Adrenal gland (tissue), 12 donors: ENCODE results near the gene DNAJB7. TPM values are rescaled to one million over a fixed set of nuclear protein-coding genes. Genes with fewer than 3 reads are reported as not detected.
A peak's percentile ranks its signal among the peaks of the same experiment; 100 is the strongest.

Experiments
- DNase-seq, 7 donors: peaks; one replicate each; pipeline ENCODE4 v3.0.0-alpha.2; 2019 to 2020
- H3K27ac ChIP-seq, 5 donors: fragments of 200-600 bp; sonication (generic) in 4 of 5; 1 replicate in 3 of 5; 2 replicates in 2 of 5; pipeline versions ENCODE4 v1.5.1 to v1.8.0; 2016 to 2020; ENCODE audit warnings: mild to moderate bottlenecking in 1 of 5
- H3K27me3 ChIP-seq: fragments of 200-600 bp; 2 replicates; pipeline ENCODE4 v1.8.0; 2021
- H3K36me3 ChIP-seq, 2 donors: fragments of 200-600 bp; replicated peaks in 1 of 2; 1 replicate in 1 of 2; 2 replicates in 1 of 2; pipeline versions ENCODE4 v1.5.1 to v1.8.0; 2018 to 2022
- H3K4me1 ChIP-seq, 2 donors: fragments of 200-600 bp; replicated peaks in 1 of 2; 1 replicate in 1 of 2; 2 replicates in 1 of 2; pipeline versions ENCODE4 v1.5.1 to v1.8.0; 2018 to 2021
- H3K4me3 ChIP-seq, 4 donors: fragments of 200-600 bp; sonication (generic) in 3 of 4; one replicate each; pipeline ENCODE4 v1.5.1; 2016 to 2018
- H3K9me3 ChIP-seq, 3 donors: fragments of 200-600 bp; sonication (generic) in 1 of 3; replicated peaks in 1 of 3; 1 replicate in 2 of 3; 2 replicates in 1 of 3; pipeline versions ENCODE4 v1.5.1 to v1.8.0; 2016 to 2021
- CTCF ChIP-seq, 6 experiments: fragments of 450-650 bp in 4 of 6; fragments of 200-600 bp in 2 of 6; sonication (generic) in 1 of 6; IDR thresholded peaks; 1 replicate in 5 of 6; 2 replicates in 1 of 6; pipeline versions ENCODE4 v1.5.1 to v1.8.0; 2016 to 2021; ENCODE audit warnings: antibody characterized with exemption in 6 of 6, mild to moderate bottlenecking in 2 of 6, moderate library complexity in 1 of 6
- POLR2A ChIP-seq, 2 donors: fragments of 450-650 bp; IDR thresholded peaks; one replicate each; pipeline ENCODE4 v1.6.1; 2017; ENCODE audit warnings: antibody characterized with exemption in 2 of 2, mild to moderate bottlenecking in 2 of 2, moderate library complexity in 1 of 2
- WGBS, 4 donors: extraction: QIAGEN DNeasy Blood & Tissue Kit in 2 of 4; methylation state at CpG; one replicate each; pipeline versions ENCODE4 v1.1.5 to v1.1.7; 2013 to 2017; 5-methylcytosine and 5-hydroxymethylcytosine counted together
- intact Hi-C, 2 donors: fragments of 100-400 bp; cut with DNase I; formaldehyde crosslinking; loops; one replicate each; pipeline versions ENCODE4 v1.14.1 to v1.15.0; 2022 to 2023
- polyA plus RNA-seq, 3 donors: library from polyadenylated mRNA; stranded (reverse); fragments of 200-250 nt in 2 of 3; fragments of 350-450 nt in 1 of 3; fragmentation: Illumina TruSeq in 1 of 3; extraction: RNeasy Lipid Tissue Mini Kit (QIAGEN cat#74804) in 1 of 3; gene quantifications; one replicate each; pipeline ENCODE4 v1.2.3, GENCODE V29; 2013 to 2014
- total RNA-seq, 9 donors: library from RNA; depleted of rRNA in 4 of 9; stranded (reverse); fragments of >200 nt in 4 of 9; fragments of 120-200 nt in 1 of 9; fragmentation: NEBNext Ultra II Directional in 1 of 9; extraction: Animal tissue kit (Norgen Biotek cat#: 25700) in 1 of 9; gene quantifications; one replicate each; pipeline versions ENCODE4 v1.1.0 to v1.2.4, GENCODE V29; 2013 to 2023
- donor health status: healthy with polysubstance abuse.
- donor health status: Bipolar disorder and iron deficiency.
- donor health status: DM: yes; HTN: yes; CAD: no.
- donor health status: DM: no; HTN: no; CAD: no.
- donor health status: DM: no; HTN: no; CAD: no.
- donor health status: DM: yes; HTN: yes; CAD: no.

Gene DNAJB7
- total and polyA plus RNA-seq, 12 donors: not detected

- TF ChIP-seq CTCF (IDR thresholded peaks at IDR 0.05) (peak in 1 of 6 experiments; percentile 5), POLR2A (IDR thresholded peaks at IDR 0.05) (no peak)
- 2 to 9% (median 8%) methylated on average over 4 of the region's 4 CpGs for WGBS, 4 donors
- intact Hi-C loops: loop anchor here in 1 of 2 donors (10.0 kb wide), 1 partner anchor 75 kb away; no protein-coding TSS in a partner anchor
- Histone ChIP-seq H3K9me3 (no peaks in the 10 kb centered on the region), H3K27me3 (no peaks in the 10 kb centered on the region), H3K4me3 (peak overlapping the region in 2 of 4 donors; percentile 90 to 98), H3K4me1 (peaks cover 12 to 26% of the 10 kb centered on the region in 2 donors), H3K36me3 (peaks cover 0 to 8% of the 10 kb centered on the region in 2 donors), H3K27ac (peak overlapping the region; percentile 1 to 88 (median 64))
- DNase-seq: no peak
Observed at GRCh38 chr22:40819599-40820140, 42.2 kb downstream of the DNAJB7 start.

GRCh38 chr22:40818747-40819598 is 42.9 kb downstream of the DNAJB7 start, which contains the start of gene SLC25A17:
Gene SLC25A17 (minus strand): TSS chr22:40819346. CDS start chr22:40819248, 98 bp downstream.
- H3K27ac ChIP-seq: peak within 1 kb of the TSS; percentile 59 to 88 (median 72)
- intact Hi-C loops: loop anchor here in 1 of 2 donors (10.0 kb wide), 1 partner anchor 76 kb away; no protein-coding TSS in a partner anchor

GRCh38 chr22:40818192-40818746 is 43.6 kb downstream of the DNAJB7 start:
- H3K27ac ChIP-seq: peak overlapping the region in 1 of 5 donors; percentile 59
- H3K27me3 ChIP-seq: no peaks in the 10 kb centered on the region
- TF ChIP-seq CTCF (IDR thresholded peaks at IDR 0.05): no peak
- TF ChIP-seq POLR2A (IDR thresholded peaks at IDR 0.05): no peak
- H3K4me1 ChIP-seq: peaks cover 12 to 26% of the 10 kb centered on the region in 2 donors
- WGBS, 4 donors: 21 to 50% (median 26%) methylated on average over 5 to 14 of the region's 14 CpGs
- no peaks in the 10 kb centered on the region for H3K36me3 ChIP-seq
- peak overlapping the region; percentile 54 to 100 (median 94) for H3K4me3 ChIP-seq
- no peak for DNase-seq
- H3K9me3 ChIP-seq: no peaks in the 10 kb centered on the region
- intact Hi-C loops: loop anchor here in 1 of 2 donors (10.0 kb wide), 1 partner anchor 77 kb away; no protein-coding TSS in a partner anchor

More at GRCh38 chr22:40818747-40819598, 42.9 kb downstream of the DNAJB7 start, which contains the start of gene SLC25A17:
- Histone ChIP-seq H3K4me3 (peak within 1 kb of the TSS; percentile 54 to 100 (median 94)), H3K4me1 (peaks cover 12 to 26% of the 10 kb centered on the region in 2 donors), H3K9me3 (no peaks in the 10 kb centered on the region), H3K36me3 (peaks cover 0 to under 1% of the 10 kb centered on the region in 2 donors), H3K27me3 (no peaks in the 10 kb centered on the region)
- TF ChIP-seq CTCF (IDR thresholded peaks at IDR 0.05) (peak; percentile 8 to 61 (median 38)), POLR2A (IDR thresholded peaks at IDR 0.05) (peak in 1 of 2 donors; percentile 39)
- peak; percentile 87 to 92 (median 89) for DNase-seq
- 1% methylated on average over 21 to 61 of the region's 61 CpGs for whole genome bisulfite sequencing, 4 donors

- 89 to 93% (median 91%) methylated on average over 4 of the region's 4 CpGs for WGBS, 4 donors
- no peak for DNase-seq
- Histone ChIP-seq H3K36me3 (no peaks in the 10 kb centered on the region), H3K4me3 (peak overlapping the region in 1 of 4 donors; percentile 98), H3K27ac (no peak overlapping the region), H3K9me3 (no peaks in the 10 kb centered on the region), H3K27me3 (no peaks in the 10 kb centered on the region), H3K4me1 (peaks cover 12 to 26% of the 10 kb centered on the region in 2 donors)
- TF ChIP-seq CTCF (IDR thresholded peaks at IDR 0.05) (no peak), POLR2A (IDR thresholded peaks at IDR 0.05) (no peak)
- intact Hi-C loops: loop anchor here in 1 of 2 donors (10.0 kb wide), 1 partner anchor 77 kb away; no protein-coding TSS in a partner anchor
Observed at GRCh38 chr22:40817737-40818136, 44.2 kb downstream of the DNAJB7 start.
